GM06990 (cell line): ENCODE results near the gene NXPH4.
A peak's percentile ranks its signal among the peaks of the same experiment; 100 is the strongest.

ENCODE experiments used
- DNase-seq: peaks from one replicate; pipeline ENCODE4 v3.0.0-alpha.2; 2011; ENCODE audit not compliant: insufficient read length; ENCODE audit errors: extremely low read depth
- H3K27me3 ChIP-seq: replicated peaks from 2 replicates; pipeline ENCODE4 v1.6.0; 2011; ENCODE audit warnings: low read length; ENCODE audit not compliant: control insufficient read depth, insufficient read depth
- H3K36me3 ChIP-seq: 2 replicates; pipeline ENCODE4 v1.5.1; 2011; ENCODE audit warnings: low read length; ENCODE audit not compliant: control insufficient read depth, insufficient read depth
- H3K4me3 ChIP-seq: replicated peaks from 2 replicates; pipeline ENCODE4 v1.5.1; 2011; ENCODE audit warnings: low read depth, mild to moderate bottlenecking, control low read depth, low read length
- CTCF ChIP-seq: IDR thresholded peaks from 2 replicates; pipeline ENCODE4 v1.5.1; 2011; ENCODE audit warnings: low read length, control low read depth, mild to moderate bottlenecking, inconsistent platforms; ENCODE audit not compliant: insufficient read depth, poor library complexity, severe bottlenecking

The NXPH4 gene

GRCh38 chr12:57229634-57230380, 13.2 kb downstream of the NXPH4 start, which contains the start of gene SHMT2:
Gene SHMT2, plus strand, starts transcription at chr12:57229711. Its CDS starts 68 bp downstream, at chr12:57229779.
- Histone ChIP-seq H3K4me3 (peak within 1 kb of the TSS; percentile 81), H3K36me3 (peaks cover 28% of the 10 kb centered on the region), H3K27me3 (peaks cover 1% of the 10 kb centered on the region; the same call in 1 of the 2 replicates)
- peak; percentile 86 for DNase-seq
- no peak for TF ChIP-seq CTCF

GRCh38 chr12:57230381-57231155, 14.0 kb downstream of the NXPH4 start:
- peaks cover 31% of the 10 kb centered on the region for H3K36me3 ChIP-seq
- peak overlapping the region; percentile 81 for H3K4me3 ChIP-seq
- H3K27me3 ChIP-seq: peaks cover 1% of the 10 kb centered on the region; the same call in 1 of the 2 replicates
- no peak for TF ChIP-seq CTCF
- DNase-seq: no peak

GRCh38 chr12:57231276-57232021, 14.9 kb downstream of the NXPH4 start:
- TF ChIP-seq CTCF: no peak
- Histone ChIP-seq H3K27me3 (peaks cover 1% of the 10 kb centered on the region; the same call in 1 of the 2 replicates), H3K4me3 (peak overlapping the region; percentile 81), H3K36me3 (peaks cover 31% of the 10 kb centered on the region)
- no peak for DNase-seq

- H3K36me3 ChIP-seq: peaks cover 31% of the 10 kb centered on the region
- DNase-seq: no peak
- no peak for TF ChIP-seq CTCF
- no peaks in the 10 kb centered on the region; the same call in 1 of the 2 replicates for H3K27me3 ChIP-seq
- H3K4me3 ChIP-seq: no peak overlapping the region
Measured at GRCh38 chr12:57232156-57232756, 15.7 kb downstream of the NXPH4 start.
